Measurements from ENCODE around the gene NUDT19.

DNA sequence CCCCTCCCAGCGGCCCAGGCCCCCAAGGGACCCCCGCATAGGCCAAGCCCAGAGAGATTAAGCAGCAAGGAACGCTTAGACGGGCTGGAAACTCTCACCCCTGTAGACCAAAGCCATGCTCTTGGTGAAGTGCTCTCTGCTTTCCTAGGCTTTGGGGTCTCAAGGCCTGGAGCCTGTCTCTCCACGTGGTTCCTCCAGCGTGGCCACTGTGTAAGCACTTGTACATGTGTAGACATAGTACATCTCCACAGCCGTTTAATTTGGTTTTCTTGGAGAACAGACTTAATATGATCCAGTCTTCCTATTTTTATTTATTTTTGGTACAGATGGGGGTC is 1.1 kb downstream of the NUDT19 start:
- TF ChIP-seq, protein P1, sequence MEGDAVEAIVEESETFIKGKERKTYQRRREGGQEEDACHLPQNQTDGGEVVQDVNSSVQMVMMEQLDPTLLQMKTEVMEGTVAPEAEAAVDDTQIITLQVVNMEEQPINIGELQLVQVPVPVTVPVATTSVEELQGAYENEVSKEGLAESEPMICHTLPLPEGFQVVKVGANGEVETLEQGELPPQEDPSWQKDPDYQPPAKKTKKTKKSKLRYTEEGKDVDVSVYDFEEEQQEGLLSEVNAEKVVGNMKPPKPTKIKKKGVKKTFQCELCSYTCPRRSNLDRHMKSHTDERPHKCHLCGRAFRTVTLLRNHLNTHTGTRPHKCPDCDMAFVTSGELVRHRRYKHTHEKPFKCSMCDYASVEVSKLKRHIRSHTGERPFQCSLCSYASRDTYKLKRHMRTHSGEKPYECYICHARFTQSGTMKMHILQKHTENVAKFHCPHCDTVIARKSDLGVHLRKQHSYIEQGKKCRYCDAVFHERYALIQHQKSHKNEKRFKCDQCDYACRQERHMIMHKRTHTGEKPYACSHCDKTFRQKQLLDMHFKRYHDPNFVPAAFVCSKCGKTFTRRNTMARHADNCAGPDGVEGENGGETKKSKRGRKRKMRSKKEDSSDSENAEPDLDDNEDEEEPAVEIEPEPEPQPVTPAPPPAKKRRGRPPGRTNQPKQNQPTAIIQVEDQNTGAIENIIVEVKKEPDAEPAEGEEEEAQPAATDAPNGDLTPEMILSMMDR (IDR thresholded peaks at IDR 0.05; ENCODE audit: low read depth, low read length): no peak
- TF ChIP-seq POLR2A (IDR thresholded peaks at IDR 0.05; ENCODE audit: extremely low read depth, insufficient read length): no peak
